GM18498 (cell line): Measurements from ENCODE around the gene BCHE.

ENCODE experiments used
- ATAC-seq: cut with Tn5 transposase; IDR thresholded peaks from one replicate; pipeline ENCODE4 v1.9.1; 2021; ENCODE audit warnings: mild to moderate bottlenecking, moderate library complexity; ENCODE audit not compliant: unreplicated experiment

The BCHE gene

DNA sequence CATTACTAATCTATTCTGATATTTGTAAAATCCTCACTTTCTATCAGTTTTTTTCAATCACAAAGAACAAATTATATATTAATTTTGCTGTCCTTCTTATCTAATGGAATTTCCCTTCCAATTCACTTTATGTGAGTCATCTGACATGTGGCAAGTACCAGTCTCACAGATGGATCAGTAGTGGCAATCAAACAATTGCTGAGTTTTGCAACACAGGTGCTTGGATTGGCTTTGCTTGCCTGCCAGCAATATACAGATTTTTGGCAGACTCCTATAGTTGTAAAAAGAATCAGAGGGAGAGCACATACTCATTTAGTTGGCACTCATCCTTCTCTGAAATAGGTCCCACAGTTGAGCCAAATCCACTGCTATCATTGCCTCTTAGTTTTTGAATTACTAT, 83.7 kb downstream of the BCHE start:
- ATAC-seq, result no peak

DNA sequence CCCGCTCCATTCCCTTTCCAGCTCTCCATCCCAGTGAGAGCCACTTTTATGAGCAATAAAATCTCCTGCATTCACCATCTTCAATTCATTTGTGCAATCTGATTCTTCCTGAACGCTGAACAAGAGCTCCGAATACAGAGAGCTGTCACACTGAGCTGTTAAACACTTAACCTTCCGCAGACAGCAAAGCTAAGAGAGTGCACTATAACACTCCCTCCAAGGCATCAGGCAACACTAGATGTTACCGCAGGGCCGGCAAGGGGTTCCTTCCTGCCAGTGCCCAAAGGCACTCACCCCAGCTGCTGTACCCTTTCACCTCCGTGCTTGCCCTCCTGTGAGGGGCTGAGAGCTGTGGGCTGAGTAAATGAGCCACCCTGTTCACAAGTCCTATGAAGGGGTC, 85.6 kb downstream of the BCHE start:
- no peak for ATAC-seq

DNA sequence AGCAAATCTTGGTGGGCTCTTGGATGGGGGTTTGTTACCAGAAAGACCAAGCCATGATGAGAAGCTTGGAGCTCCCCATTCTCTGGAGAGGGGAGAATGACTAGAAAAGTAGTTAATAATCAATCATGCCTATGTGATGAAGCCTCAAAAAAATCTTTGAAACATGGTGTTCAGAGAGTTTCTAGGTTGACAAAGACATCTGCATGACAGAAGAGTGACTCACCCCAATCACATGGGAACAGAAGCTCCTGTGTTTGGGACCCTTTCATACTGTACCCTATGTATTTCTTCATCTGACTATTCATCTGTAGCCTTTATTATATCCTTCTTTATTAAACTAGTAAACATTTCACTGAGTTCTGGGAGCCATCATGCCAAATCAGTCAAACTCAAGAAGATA, 87.4 kb downstream of the BCHE start:
- ATAC-seq, result no peak

DNA sequence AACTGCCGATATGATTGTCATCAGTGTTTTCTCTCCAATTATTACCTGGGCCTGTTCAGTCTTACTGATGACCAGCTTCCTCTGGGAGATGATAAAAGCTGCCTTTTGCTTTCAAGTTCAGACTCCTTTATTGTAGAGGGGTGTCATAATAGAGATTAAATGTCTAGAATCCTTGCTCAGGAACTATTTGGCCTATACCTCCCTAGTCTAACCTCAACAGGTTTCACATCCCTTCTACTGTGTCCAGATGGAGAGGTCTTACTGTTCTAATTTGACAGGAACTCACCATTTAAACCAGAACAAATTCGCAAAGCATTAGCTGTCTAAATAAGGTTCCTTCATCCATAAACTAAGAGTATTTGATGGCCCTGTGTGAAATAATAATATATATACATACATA, 88.0 kb downstream of the BCHE start:
- ATAC-seq, result no peak

DNA sequence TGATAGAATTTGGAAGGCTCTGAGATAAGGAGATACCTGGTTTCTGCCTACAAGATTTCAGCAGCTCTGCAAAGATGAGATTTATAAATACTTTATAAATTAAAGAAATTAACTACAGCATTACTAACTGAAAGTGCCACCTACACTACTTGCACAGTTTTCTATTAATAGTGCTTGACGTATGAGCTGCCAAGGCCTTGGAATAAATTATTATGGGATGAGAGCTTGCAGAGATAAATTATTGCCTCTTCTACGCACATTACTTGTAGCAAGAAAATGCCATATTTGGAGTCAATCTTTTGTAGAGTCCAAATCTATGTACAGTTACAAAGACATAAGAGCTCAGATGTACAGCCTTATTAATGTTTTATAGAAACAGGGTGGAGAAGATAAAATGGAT, 89.1 kb downstream of the BCHE start:
- ATAC-seq, result no peak

DNA sequence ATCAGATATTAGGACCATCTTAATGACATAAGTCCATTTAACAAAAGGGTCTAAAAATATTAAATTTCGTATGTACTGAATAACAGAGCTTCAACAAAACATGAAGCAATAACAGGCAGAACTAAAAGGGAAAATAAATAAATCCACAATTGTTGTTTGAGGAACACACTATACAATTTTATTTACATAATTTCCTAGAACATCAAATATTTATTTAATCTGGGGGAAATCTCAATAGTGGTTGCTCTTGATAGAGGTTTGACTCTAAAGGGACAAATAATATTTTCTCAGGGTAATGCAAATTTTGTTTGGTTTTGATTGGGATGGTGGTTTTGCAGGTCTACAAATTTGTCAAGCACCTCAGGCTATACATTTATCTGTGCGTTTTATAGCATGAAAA, 90.3 kb downstream of the BCHE start:
- ATAC-seq, result no peak

DNA sequence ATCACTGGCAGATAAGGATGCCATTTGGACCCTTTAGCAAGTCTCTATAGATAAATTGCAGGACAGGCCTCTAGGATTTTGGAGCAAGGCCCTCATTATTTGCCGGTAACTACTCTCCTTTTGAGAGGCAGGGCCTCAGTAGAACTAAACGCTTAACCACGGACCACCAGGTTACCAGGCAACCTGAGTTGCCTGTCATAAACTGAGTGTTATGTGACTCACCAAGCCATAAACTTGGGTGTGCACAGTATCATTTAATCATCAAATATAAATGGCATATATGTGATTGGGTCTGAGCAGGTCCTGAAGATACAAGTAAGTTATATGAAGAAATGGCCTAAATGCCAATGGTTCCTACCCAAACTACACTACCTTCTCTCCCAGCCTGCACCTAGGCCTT, 93.2 kb downstream of the BCHE start:
- no peak for ATAC-seq

DNA sequence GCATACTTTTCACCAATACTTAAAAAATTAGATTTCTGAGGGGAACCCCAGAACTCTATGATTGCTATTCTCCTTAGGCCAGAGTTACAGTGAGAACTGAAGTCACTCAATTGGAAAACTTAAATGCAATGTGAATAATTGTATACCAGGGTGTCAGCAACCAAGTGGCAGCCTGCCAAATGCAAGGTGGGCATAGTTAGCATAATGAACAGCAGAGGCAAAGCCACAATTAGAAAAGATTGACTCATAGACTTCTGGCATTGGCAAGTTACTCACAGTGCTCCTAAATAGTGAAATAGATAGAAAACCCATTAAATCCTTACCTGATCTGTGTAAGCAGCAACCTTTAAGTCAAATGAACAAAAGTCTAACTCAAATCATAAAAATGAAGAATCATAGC, 94.9 kb downstream of the BCHE start:
- no peak for ATAC-seq

DNA sequence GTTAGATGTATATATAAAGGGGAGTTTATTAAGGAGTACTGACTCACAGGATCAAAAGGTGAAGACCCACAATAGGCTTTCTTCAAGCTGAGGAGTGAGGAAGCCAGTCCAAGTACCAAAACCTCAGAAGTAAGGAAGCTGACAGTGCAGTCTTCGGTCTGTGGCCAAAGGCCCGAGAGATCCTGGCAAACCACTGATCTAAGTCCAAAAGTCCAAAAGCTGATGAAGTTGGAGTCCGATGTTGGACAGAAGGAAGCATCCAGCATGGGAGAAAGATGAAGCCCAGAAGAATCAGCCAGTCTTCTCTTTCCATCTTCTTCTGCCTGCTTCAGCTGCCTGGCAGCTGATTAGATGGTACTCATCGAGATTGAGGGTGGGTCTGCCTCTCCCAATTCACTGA, 107.5 kb downstream of the BCHE start:
- no peak for ATAC-seq

DNA sequence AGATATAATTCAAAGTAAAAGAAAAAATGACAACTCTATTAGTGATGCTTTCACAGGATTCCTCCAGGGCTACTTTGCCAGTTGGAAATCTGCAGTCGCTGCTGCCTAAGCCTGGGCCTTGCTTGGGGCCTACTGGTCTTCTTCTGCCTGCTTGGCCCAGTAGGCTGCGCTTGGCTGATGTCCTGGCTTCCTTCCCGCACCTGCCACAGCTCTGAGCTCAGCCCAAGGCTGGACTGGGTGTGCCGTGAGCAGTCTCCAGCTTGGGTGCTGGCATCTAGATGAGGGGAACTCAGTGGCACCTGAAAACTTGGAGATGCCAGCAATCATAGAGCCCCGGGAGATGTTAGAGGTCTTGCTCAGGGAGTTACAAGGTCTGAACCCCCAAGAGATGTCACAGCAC, 108.3 kb downstream of the BCHE start:
- no peak for ATAC-seq

DNA sequence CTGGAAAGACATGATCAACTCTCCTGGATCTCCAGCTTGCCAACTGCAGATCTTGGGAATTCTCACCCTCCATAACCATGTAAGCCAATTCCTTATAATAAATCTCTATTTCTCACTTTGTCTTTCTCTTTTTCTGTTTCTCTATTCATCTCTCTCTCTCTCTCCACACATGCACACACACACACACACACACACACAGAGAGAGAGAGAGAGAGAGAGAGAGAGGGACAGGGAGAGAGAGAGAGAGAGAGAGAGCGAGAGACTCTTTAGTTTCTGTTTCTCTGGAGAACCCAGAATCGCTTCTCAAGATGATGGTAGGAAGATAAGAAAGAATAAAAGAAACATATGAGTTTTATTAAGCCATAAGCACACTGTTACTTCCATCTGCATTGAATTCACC, 111.9 kb downstream of the BCHE start:
- no peak for ATAC-seq
